ENCODE data around the gene KPTN.
A peak's percentile ranks its signal among the peaks of the same experiment; 100 is the strongest.

The KPTN gene

GRCh38 chr19:47429140-47429793, 54.8 kb downstream of the KPTN start:
- DNase-seq (ENCODE audit: insufficient read length, low spot score) (no peak), FAIRE-seq (no peak)
- TF ChIP-seq CTCF (IDR thresholded peaks at IDR 0.05; ENCODE audit: insufficient read depth, missing control alignments), result no peak

- no peak for TF ChIP-seq CTCF (IDR thresholded peaks at IDR 0.05; ENCODE audit: insufficient read depth, missing control alignments)
- DNase-seq (ENCODE audit: insufficient read length, low spot score) (peak; percentile 89), FAIRE-seq (peak; percentile 91)
Measured at GRCh38 chr19:47428177-47428894, 55.7 kb downstream of the KPTN start.

- FAIRE-seq (no peak), DNase-seq (ENCODE audit: insufficient read length, low spot score) (no peak)
- peak; percentile 85 for TF ChIP-seq CTCF (IDR thresholded peaks at IDR 0.05; ENCODE audit: insufficient read depth, missing control alignments)
Measured at GRCh38 chr19:47427241-47428176, 56.5 kb downstream of the KPTN start.

Data from D721Med (cell line).